HG03469 (cell line): ENCODE data around the gene CACNA2D3.

ENCODE experiments used
- ATAC-seq: cut with Tn5 transposase; IDR thresholded peaks from one replicate; pipeline ENCODE4 v1.9.1; 2021; ENCODE audit warnings: mild to moderate bottlenecking, moderate library complexity, moderate number of reproducible peaks; ENCODE audit not compliant: unreplicated experiment

Gene CACNA2D3

DNA sequence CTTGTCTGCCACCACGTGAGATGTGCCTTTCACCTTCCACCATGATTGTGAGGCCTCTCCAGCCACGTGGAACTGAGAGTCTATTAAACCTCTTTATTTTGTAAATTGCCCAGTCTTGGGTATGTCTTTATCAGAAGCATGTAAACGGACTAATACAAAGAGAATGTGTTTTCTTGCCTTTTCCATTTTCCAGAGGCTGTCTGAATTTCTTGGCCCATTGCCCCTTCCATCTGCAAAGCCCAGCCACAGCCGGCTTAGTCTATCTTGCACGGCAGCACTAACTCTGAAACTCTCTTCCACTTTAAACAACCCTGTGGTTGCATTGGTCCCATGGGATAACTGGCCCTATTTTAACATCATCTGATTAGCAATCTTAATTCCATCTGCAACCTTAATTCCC lies 590.2 kb downstream of the CACNA2D3 start:
- no peak for ATAC-seq

DNA sequence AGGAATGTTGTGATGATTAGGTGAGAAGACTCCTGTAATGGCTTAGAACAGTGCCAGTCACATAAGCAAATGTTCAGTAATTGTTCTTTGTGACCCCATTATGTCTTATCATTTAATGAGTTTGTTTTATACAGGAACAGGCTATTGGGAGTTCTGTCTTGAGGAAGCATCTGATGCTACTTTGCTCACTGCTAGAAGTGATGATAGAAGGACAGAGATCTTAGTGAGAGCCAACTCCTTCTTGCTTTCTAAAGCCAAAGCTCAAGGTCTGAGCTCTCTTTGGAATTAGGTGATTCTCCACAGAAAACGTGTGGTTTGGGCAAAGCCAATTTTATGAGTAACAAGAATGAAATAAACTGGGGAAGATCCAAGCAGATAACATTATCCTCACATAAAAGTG lies 590.7 kb downstream of the CACNA2D3 start:
- no peak for ATAC-seq

DNA sequence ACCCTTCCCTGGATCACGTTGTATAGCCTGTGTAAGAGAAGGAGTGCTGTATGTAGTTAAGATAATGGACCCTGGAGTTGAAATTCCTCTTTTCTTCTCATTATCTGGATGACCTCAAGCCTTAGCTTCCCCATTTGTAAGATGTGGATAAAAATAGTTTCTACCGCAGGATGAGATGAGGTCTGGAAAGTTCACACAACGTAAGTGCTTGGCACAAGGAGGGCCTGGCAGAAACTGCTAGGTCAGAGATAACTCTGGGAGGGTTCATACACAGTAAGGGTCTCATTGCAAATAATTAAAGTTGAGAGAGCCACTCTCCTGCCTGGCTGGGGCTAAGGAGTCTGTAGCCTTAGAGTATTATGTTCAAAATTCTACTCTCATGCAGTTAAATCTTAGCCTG lies 591.1 kb downstream of the CACNA2D3 start:
- ATAC-seq = no peak

GRCh38 chr3:54714035-54714434 lies 591.7 kb downstream of the CACNA2D3 start:
- ATAC-seq = no peak

DNA sequence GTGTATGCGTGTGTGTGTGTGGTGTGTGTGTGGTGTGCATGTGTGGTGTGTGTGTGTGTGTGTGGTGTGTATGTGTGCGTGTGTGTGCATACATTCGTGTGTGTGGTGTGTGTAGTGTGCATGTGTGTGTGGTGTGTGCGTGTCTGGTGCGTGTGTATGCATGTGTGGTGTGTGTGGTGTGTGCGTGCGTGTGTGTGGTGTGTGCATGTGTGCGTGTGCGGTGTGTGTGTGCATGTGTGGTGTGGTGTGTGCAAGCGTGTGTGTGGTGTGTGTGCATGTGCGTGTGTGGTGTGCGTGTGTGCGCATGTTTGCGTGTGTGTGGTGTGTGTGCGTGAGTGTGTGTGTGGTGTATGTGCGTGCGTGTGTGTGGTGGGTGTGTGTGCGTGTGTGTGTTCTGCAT lies 595.2 kb downstream of the CACNA2D3 start:
- no peak for ATAC-seq

- no peak for ATAC-seq
These were observed 597.6 kb downstream of the CACNA2D3 start for GRCh38 chr3:54719914-54720313.

DNA sequence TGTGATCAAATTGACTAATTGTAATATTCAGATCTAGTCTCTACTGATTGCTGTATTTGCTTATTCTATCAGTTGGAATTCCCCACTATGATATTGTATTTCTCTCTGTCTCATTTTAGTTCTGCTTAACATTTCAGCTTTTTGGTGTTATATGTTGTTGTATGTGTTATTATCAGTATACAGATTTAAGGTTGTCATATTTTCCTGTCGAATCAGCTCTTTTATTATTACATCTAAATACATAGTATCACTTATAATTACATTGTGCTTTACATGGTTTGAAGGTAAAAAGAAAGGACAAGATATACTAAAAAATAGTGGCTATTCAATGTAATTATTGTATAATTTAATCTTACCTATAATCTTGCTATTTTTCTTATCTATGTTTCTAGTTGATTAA lies 598.3 kb downstream of the CACNA2D3 start:
- ATAC-seq = no peak

- no peak for ATAC-seq
These were observed 609.5 kb downstream of the CACNA2D3 start for GRCh38 chr3:54731732-54732445.

GRCh38 chr3:54733106-54734006 lies 611.0 kb downstream of the CACNA2D3 start:
- ATAC-seq = no peak

GRCh38 chr3:54736459-54736858 lies 614.1 kb downstream of the CACNA2D3 start:
- ATAC-seq = no peak

GRCh38 chr3:54743755-54744154 lies 621.4 kb downstream of the CACNA2D3 start:
- ATAC-seq = no peak

GRCh38 chr3:54744291-54744690 lies 621.9 kb downstream of the CACNA2D3 start:
- no peak for ATAC-seq

- ATAC-seq = no peak
These were observed 623.5 kb downstream of the CACNA2D3 start for GRCh38 chr3:54745843-54746242.

DNA sequence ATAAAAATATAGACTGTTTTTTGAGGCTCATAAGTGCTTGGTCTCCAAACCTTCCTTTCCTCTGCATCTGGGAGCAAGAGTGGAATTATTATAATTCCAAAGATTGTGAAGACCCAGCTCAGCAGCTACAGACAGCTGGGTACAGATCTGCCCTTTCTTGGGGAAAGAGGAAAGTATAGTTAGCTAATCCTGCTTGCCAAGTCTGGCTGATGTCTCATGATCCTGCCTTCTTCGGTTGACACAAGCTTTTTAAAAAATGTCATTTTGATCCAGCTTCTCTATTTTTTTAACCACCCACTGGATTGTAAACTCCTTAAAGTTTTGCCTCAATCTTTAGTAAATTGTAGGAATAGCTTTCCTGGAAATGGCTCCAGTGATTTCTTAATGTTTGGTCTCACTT lies 624.4 kb downstream of the CACNA2D3 start:
- no peak for ATAC-seq

- ATAC-seq = no peak
These were observed 633.4 kb downstream of the CACNA2D3 start for GRCh38 chr3:54755756-54756155.

GRCh38 chr3:54756330-54756731 lies 634.0 kb downstream of the CACNA2D3 start:
- no peak for ATAC-seq

DNA sequence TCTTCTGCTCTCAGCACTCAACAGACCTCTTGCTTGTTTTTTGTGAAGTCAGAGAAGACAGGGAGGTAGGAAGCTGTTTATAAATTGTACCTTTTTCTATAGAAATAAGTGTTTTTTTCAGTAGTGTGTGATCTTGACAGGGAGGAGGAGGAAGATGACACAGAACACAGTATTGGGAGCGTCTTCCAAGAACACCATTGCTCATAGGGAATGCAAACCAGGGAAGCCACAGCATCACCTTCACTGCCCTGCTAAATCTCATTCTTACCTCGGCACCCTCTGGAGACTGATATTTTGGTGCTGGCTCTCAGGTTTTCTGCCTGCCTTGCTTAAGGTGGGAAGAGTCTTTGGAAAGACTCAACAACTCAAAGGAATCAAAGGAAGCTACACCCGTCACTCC lies 636.1 kb downstream of the CACNA2D3 start:
- ATAC-seq = no peak

GRCh38 chr3:54759166-54759565 lies 636.8 kb downstream of the CACNA2D3 start:
- no peak for ATAC-seq

GRCh38 chr3:54760201-54760600 lies 637.8 kb downstream of the CACNA2D3 start:
- ATAC-seq = no peak

GRCh38 chr3:54761637-54762036 lies 639.3 kb downstream of the CACNA2D3 start:
- ATAC-seq = no peak

DNA sequence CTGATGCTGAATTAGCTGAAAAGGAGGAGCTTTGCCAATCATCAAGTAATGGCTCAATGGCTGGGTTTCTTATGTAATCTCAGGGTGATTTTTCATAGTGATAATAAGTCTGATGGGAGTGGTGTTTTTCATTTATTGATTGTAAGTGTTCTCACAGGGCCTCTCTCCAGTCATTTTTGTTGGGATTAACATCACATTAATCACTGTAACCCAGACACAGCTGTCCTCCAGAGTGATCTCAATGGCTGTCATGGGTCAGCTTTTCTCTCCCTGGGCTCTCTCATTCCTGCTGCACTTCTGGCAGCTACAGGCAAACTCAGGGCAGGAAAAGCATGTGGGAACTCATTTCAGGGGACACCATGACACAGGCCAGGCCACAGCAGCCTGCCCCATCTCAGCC lies 642.6 kb downstream of the CACNA2D3 start:
- no peak for ATAC-seq

- ATAC-seq = no peak
These were observed 648.7 kb downstream of the CACNA2D3 start for GRCh38 chr3:54771050-54771449.
